Astrocyte of the cerebellum (primary cell): ENCODE results near the gene COMMD1.
A peak's percentile ranks its signal among the peaks of the same experiment; 100 is the strongest.
"Not testable (repeated sequence)": the region's sequence is repeated elsewhere in the genome, so short reads cannot be mapped to it uniquely, and the experiment has no call there.

Source experiments
- DNase-seq: peaks from one replicate; pipeline ENCODE4 v3.0.0-alpha.2; 2011; ENCODE audit warnings: low read depth
- H3K4me3 ChIP-seq: 2 replicates; pipeline ENCODE4 v1.5.1; 2011; ENCODE audit warnings: mild to moderate bottlenecking, low read depth, low read length, moderate library complexity
- in situ Hi-C: cut with HindIII; loops from 2 replicates; pipeline ENCODE4 v1.10.0; 2017; ENCODE audit warnings: low sequenced_read_pairs
- TF ChIP-seq, protein P1 (sequence below): IDR thresholded peaks from 2 replicates; pipeline ENCODE4 v1.5.1; 2012; ENCODE audit warnings: low read length, low read depth, moderate library complexity, mild to moderate bottlenecking; ENCODE audit errors: missing control alignments

Gene COMMD1

GRCh38 chr2:62144689-62145477 is 239.4 kb downstream of the COMMD1 start:
- TF ChIP-seq, protein P1, sequence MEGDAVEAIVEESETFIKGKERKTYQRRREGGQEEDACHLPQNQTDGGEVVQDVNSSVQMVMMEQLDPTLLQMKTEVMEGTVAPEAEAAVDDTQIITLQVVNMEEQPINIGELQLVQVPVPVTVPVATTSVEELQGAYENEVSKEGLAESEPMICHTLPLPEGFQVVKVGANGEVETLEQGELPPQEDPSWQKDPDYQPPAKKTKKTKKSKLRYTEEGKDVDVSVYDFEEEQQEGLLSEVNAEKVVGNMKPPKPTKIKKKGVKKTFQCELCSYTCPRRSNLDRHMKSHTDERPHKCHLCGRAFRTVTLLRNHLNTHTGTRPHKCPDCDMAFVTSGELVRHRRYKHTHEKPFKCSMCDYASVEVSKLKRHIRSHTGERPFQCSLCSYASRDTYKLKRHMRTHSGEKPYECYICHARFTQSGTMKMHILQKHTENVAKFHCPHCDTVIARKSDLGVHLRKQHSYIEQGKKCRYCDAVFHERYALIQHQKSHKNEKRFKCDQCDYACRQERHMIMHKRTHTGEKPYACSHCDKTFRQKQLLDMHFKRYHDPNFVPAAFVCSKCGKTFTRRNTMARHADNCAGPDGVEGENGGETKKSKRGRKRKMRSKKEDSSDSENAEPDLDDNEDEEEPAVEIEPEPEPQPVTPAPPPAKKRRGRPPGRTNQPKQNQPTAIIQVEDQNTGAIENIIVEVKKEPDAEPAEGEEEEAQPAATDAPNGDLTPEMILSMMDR: no peak
- no peak overlapping the region for H3K4me3 ChIP-seq
- no peak for DNase-seq
- in situ Hi-C loops: no loop called here

GRCh38 chr2:62145478-62146100 is 240.1 kb downstream of the COMMD1 start:
- DNase-seq: no peak
- TF ChIP-seq, protein P1: no peak
- in situ Hi-C loops: no loop called here
- H3K4me3 ChIP-seq: no peak overlapping the region

DNA sequence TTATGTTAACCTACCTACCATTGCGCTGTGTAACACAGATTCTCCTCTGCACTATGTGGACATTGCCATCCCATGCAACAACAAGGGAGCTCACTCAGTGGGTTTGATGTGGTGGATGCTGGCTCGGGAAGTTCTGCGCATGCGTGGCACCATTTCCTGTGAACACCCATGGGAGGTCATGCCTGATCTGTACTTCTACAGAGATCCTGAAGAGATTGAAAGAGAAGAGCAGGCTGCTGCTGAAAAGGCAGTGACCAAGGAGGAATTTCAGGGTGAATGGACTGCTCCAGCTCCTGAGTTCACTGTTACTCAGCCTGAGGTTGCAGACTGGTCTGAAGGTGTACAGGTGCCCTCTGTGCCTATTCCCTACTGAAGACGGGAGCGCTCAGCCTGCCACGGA is 241.3 kb downstream of the COMMD1 start:
- in situ Hi-C loops: not testable (repeated sequence)

GRCh38 chr2:62147610-62148301 is 242.3 kb downstream of the COMMD1 start:
- in situ Hi-C loops: no loop called here

More for the DNA sequence above, 241.3 kb downstream of the COMMD1 start:
- DNase-seq, H3K4me3 ChIP-seq: not testable (repeated sequence)

GRCh38 chr2:62149708-62150107 is 244.2 kb downstream of the COMMD1 start:
- peak; percentile 64 for DNase-seq
- TF ChIP-seq, protein P1: no peak
- in situ Hi-C loops: no loop called here
- H3K4me3 ChIP-seq: no peak overlapping the region

More at GRCh38 chr2:62147610-62148301, 242.3 kb downstream of the COMMD1 start:
- no peak for DNase-seq
- TF ChIP-seq, protein P1: no peak
- no peak overlapping the region for H3K4me3 ChIP-seq

GRCh38 chr2:62150597-62151305 is 245.3 kb downstream of the COMMD1 start:
- in situ Hi-C loops: no loop called here
- DNase-seq: peak; percentile 50

More at GRCh38 chr2:62150597-62151305, 245.3 kb downstream of the COMMD1 start:
- TF ChIP-seq, protein P1: no peak
- H3K4me3 ChIP-seq: no peak overlapping the region
